ENCODE data around the gene LAGE3.

LAGE3 gene

GRCh38 chrX:154473683-154474082 is 5.4 kb downstream of the LAGE3 start:
- DNase-seq, result no peak

- DNase-seq, result no peak
Observed at GRCh38 chrX:154472685-154473632, 6.1 kb downstream of the LAGE3 start.

- DNase-seq, result no peak
Observed at GRCh38 chrX:154471839-154472684, 7.0 kb downstream of the LAGE3 start.

- no peak for DNase-seq
Observed at GRCh38 chrX:154470914-154471568, 8.0 kb downstream of the LAGE3 start.

- DNase-seq, result no peak
Observed at GRCh38 chrX:154470434-154470833, 8.6 kb downstream of the LAGE3 start.

- DNase-seq, result no peak
Observed at GRCh38 chrX:154469880-154470279, 9.2 kb downstream of the LAGE3 start.

GRCh38 chrX:154469114-154469513 is 10.0 kb downstream of the LAGE3 start:
- DNase-seq, result no peak

- no peak for DNase-seq
Observed at GRCh38 chrX:154468217-154468616, 10.9 kb downstream of the LAGE3 start.

GRCh38 chrX:154467556-154467955 is 11.5 kb downstream of the LAGE3 start:
- no peak for DNase-seq

- DNase-seq, result no peak
Observed at GRCh38 chrX:154466907-154467306, 12.2 kb downstream of the LAGE3 start.

- no peak for DNase-seq
Observed at GRCh38 chrX:154466036-154466435, 13.0 kb downstream of the LAGE3 start.

- DNase-seq, result no peak
Observed at GRCh38 chrX:154465601-154466000, 13.5 kb downstream of the LAGE3 start.

GRCh38 chrX:154464806-154465365 is 14.2 kb downstream of the LAGE3 start:
- no peak for DNase-seq

GRCh38 chrX:154463611-154464220 is 15.4 kb downstream of the LAGE3 start:
- no peak for DNase-seq

- no peak for DNase-seq
Observed at GRCh38 chrX:154462396-154462795, 16.7 kb downstream of the LAGE3 start.

GRCh38 chrX:154460326-154460725 is 18.8 kb downstream of the LAGE3 start:
- no peak for DNase-seq

GRCh38 chrX:154459832-154460231 is 19.2 kb downstream of the LAGE3 start:
- DNase-seq, result no peak

GRCh38 chrX:154458954-154459778 is 19.9 kb downstream of the LAGE3 start:
- DNase-seq, result no peak

GRCh38 chrX:154458116-154458953 is 20.7 kb downstream of the LAGE3 start, which contains the start of gene PLXNA3:
PLXNA3 (plus strand) TSS chrX:154458281; CDS start chrX:154460184, 1,903 bp downstream.
- DNase-seq, result peak; percentile 46 to 66

- peak; percentile 40 to 43 for DNase-seq
Observed at GRCh38 chrX:154457491-154458115, 21.5 kb downstream of the LAGE3 start.
